HG02981 (cell line): ENCODE results near the gene ST6GALNAC2.

Source experiments
- ATAC-seq: cut with Tn5 transposase; IDR thresholded peaks from one replicate; pipeline ENCODE4 v1.9.1; 2021; ENCODE audit warnings: mild to moderate bottlenecking, moderate library complexity; ENCODE audit not compliant: unreplicated experiment

The ST6GALNAC2 gene

DNA sequence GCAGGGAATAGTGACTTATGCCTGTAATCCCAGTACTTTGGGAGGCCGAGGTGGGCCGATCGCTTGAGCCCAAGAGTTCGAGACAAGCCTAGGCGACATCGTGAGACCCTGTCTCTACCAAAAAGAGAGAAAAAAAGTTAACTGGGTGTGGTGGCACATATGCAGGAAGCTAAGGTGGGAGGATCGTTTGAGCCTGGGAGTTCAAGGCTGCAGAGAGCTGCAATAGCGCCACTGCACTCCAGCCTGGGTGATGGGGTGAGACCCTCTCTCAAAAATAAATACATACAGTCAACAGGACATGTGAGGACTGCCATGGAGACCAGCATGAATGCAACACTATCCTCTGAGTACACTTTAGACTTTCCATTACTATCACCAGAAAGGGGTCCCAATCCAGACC lies 15.4 kb upstream of the ST6GALNAC2 start:
- no peak for ATAC-seq

- no peak for ATAC-seq
These were observed 14.2 kb upstream of the ST6GALNAC2 start for GRCh38 chr17:76599694-76600460.

DNA sequence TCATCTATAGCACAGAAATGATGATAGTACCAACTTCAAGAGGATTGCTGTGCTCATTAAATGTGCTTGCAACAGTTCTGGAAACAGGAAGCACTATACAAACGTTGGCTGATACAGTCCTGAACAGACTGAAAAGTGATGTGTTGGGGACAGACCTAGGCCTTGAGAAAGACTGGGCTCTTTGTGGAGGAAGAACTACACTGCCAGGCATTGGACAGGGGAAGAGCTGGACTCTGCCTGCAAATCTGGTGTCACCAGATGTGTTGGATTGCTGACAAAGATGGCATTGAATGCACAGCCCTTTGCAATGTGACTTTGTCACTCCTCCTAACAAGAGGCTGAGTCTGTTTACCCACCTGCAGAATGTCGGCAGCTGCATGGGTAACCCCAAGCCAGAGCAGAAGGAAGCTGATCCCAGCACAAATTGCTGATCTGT lies 12.4 kb upstream of the ST6GALNAC2 start:
- no peak for ATAC-seq

DNA sequence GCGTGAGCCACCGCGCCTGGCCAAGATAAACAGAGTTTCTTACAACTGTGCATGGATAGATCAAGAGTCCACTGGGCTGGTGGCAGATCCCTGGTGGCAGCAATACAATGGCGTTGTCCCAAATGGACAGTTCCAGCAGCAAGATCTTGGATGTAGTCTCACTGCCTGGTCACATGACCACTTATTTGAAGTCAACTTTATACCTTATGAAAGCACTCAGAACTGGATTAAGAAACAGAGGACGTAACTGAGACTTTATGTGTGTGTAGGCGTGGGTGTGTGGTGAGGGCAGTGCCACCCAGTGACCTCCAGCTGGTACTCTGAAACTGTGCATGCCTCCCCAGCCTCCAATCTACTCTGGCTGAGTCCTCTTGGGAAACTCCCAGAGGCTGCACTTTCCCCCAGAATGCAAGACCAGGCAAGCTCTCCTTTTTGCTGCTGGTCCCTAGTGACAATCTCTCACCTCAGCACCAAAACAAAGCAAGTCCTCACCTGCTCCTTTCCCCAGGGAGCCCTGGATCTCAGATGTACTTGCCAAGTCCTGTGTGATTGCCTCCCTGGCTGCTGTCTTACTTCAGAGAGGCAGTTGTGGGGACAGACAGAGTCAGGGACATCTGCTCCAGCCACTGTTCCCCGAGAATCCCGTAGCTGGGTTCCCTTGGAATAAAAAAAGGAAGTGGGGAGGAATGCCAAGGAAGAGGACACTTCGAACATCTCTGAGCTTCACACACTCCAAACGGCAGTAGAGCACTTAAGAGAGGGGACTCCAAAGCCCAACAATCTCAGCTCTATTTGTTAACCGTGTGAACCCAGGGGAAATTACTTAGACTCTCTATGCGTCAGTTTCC lies 11.7 kb upstream of the ST6GALNAC2 start:
- ATAC-seq = no peak

DNA sequence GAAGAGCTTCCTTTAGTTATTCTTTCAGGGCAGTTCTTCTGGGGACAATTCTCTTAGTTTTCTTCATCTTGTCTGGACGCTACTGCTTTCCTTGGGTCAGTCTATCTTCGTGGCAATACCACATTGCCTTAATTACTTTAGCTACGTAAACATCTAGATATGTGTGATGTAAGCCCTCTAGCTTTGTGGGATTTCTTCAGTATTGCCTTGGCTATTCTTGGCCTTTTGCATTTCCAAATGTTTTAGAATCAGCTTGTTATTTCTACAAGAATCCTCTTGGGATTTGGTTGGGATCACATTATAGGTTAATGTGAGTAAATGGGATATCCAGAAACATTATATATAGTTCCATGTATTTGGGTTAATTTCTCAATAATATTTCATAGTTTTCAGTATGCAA lies 9.0 kb upstream of the ST6GALNAC2 start:
- ATAC-seq = no peak

DNA sequence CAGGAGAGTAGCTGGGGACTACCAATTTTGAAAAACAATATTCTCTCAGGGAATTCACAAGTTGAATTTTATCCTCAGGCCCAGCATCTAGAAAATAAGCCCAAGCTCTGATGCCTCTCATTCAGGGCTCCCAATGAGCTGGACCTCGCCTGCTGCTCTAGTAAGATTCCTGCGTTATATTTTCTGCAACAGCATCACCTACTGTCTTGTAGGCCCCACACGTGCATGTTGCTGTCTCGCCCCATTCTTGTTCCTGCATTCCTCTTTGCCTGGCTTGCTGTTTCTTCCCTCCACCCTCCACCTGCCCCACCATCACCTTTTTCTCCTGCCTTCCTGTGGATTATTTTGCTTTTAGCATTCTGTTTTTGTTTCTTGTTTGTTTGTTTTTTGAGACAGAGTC lies 8.3 kb upstream of the ST6GALNAC2 start:
- ATAC-seq = no peak

- no peak for ATAC-seq
These were observed 7.7 kb upstream of the ST6GALNAC2 start for GRCh38 chr17:76593384-76593826.

GRCh38 chr17:76588182-76588581 lies 2.5 kb upstream of the ST6GALNAC2 start:
- no peak for ATAC-seq

GRCh38 chr17:76586741-76587487 lies 1.3 kb upstream of the ST6GALNAC2 start:
- ATAC-seq = no peak

- no peak for ATAC-seq
These were observed 519 bp downstream of the ST6GALNAC2 start for GRCh38 chr17:76585033-76585648.

- ATAC-seq = no peak
These were observed 1.1 kb downstream of the ST6GALNAC2 start for GRCh38 chr17:76584427-76585032.

GRCh38 chr17:76582660-76583059 lies 3.0 kb downstream of the ST6GALNAC2 start:
- no peak for ATAC-seq

DNA sequence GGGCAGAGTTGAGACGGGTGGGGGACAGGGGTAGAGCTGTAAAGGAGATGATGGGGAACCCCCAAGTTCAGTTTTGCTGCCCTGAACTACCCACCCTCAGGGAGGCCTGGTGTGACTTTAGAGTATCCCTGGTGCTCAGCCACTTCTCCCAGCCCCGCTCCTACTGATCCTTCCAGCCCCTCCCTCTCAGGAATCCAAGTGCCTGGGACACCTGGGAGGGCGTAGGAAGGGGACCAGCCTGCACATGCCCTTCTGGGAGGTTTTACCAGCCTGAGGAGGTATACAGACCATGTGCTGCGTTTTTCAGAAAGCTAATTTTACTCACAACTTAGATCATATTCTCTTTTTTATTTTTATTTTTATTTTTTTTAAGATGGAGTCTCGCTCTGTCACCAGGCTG lies 4.1 kb downstream of the ST6GALNAC2 start:
- no peak for ATAC-seq

DNA sequence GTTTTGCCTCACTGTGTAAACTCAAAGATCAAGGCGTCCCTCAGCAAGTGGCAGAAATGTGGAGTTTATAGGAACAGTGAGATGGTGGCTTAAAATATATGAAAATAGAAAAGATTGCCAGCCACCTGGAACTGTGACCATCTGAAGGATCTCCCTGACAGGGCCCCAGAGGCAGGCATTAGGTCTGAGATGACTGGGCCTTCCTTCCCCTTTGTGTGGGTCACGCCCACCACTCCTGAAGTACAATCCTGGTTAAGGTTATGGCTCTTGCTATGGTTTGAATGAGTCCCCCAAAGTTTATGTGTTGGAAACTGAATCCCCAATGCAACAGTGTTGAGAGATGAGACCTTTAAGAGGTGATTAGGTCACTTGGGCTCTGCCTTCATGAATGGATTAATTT lies 6.4 kb downstream of the ST6GALNAC2 start:
- ATAC-seq = no peak

GRCh38 chr17:76578376-76578775 lies 7.3 kb downstream of the ST6GALNAC2 start:
- ATAC-seq = no peak

- ATAC-seq = no peak
These were observed 7.8 kb downstream of the ST6GALNAC2 start for GRCh38 chr17:76577876-76578275.

DNA sequence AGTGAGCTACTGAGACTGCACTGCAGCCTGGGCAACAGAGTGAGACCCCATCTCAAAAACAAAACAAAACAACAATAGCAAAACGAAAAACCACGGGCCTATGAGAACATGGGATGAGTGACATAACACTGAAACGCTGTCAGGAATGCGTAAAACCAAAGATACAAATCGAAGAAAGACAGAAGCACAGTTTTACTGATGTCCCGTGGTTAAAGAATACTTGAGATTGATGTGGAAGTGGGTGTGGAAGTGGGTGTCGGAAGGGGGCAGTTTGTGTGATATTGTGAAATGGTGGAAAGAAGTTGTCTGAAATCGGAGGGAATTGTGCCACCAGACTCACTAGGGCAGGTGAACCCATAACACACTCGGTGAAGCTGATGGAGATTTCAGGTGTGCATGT lies 9.5 kb downstream of the ST6GALNAC2 start:
- no peak for ATAC-seq

DNA sequence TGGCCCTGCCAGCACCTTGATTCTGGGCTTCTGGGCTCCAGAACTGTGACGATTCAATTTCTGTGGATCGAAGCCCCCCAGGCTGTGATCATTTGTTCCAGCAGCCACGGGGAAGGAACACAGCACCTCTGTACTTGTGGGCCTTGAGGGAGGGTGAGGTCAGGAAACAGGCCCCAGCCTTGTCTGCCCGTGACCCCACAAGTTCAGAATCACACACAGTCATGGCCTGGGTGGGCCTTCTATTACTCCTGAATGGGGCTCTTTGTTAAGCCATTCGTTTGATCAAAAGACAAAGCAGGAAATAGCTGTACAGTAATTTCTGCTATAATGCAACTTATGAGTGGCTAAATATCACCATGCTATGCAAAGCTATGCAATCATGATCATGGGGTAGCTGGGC lies 10.1 kb downstream of the ST6GALNAC2 start:
- no peak for ATAC-seq

- no peak for ATAC-seq
These were observed 11.5 kb downstream of the ST6GALNAC2 start for GRCh38 chr17:76574166-76574565.

GRCh38 chr17:76573096-76573495 lies 12.6 kb downstream of the ST6GALNAC2 start:
- ATAC-seq = no peak
